ACC112 (cell line): ENCODE measurements around the gene CFAP300.

Experiments
- H2AFZ ChIP-seq: fragments of 200-600 bp; sonication (generic); one replicate; pipeline ENCODE4 v1.6.0; 2017; ENCODE audit warnings: antibody characterized with exemption, low read length; ENCODE audit not compliant: unreplicated experiment
- H3K27ac ChIP-seq: fragments of 200-600 bp; sonication (generic); 2 replicates; pipeline ENCODE4 v1.5.1; 2014; ENCODE audit warnings: low read depth, mild to moderate bottlenecking, antibody characterized with exemption, low read length, moderate library complexity
- H3K27me3 ChIP-seq: fragments of 200-600 bp; sonication (generic); 2 replicates; pipeline ENCODE4 v1.6.1; 2014; ENCODE audit warnings: mild to moderate bottlenecking, antibody characterized with exemption, low read length, moderate library complexity, mixed read lengths; ENCODE audit not compliant: insufficient read depth
- H3K36me3 ChIP-seq: fragments of 200-600 bp; sonication (generic); 2 replicates; pipeline ENCODE4 v1.6.1; 2016; ENCODE audit warnings: mild to moderate bottlenecking, antibody characterized with exemption, low read length, moderate library complexity, mixed read lengths; ENCODE audit not compliant: insufficient read depth
- H3K4me1 ChIP-seq: fragments of 200-600 bp; sonication (generic); one replicate; pipeline ENCODE4 v1.6.1; 2016; ENCODE audit warnings: low read length, mixed read lengths; ENCODE audit not compliant: insufficient read depth, unreplicated experiment, control insufficient read depth
- H3K4me3 ChIP-seq: fragments of 200-600 bp; sonication (generic); 2 replicates; pipeline ENCODE4 v1.5.1; 2014; ENCODE audit warnings: mild to moderate bottlenecking, low read depth, low read length
- H3K79me2 ChIP-seq: fragments of 200-600 bp; sonication (generic); one replicate; pipeline ENCODE4 v1.6.0; 2016; ENCODE audit warnings: low read length; ENCODE audit not compliant: control insufficient read depth, unreplicated experiment, insufficient read depth

Gene CFAP300

GRCh38 chr11:102079625-102080024, 32.4 kb downstream of the CFAP300 start:
- no peak overlapping the region for H3K4me3 ChIP-seq
- H3K79me2 ChIP-seq: no peaks in the 10 kb centered on the region
- H2AFZ ChIP-seq: no peak overlapping the region
- H3K27me3 ChIP-seq: no peaks in the 10 kb centered on the region
- no peaks in the 10 kb centered on the region for H3K4me1 ChIP-seq
- no peak overlapping the region for H3K27ac ChIP-seq
- no peaks in the 10 kb centered on the region for H3K36me3 ChIP-seq

DNA sequence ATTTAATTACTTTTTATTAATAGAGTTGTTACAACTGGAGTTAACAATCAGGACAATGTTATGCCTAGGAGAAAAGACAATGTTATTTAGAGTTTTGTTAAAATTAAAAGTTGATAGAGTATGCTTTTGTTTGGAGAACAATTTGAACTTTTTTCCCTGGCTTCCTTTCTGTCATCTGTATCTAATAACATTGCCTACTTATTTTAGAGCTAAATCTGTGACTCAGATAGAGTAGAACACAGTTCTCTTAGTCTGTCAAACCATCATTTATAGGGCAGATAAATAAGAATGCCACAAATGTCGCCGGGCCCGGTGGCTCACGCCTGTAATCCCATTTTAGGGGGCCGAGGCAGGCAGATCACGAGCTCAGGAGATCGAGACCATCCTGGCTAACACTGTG, 34.1 kb downstream of the CFAP300 start:
- Histone ChIP-seq H3K36me3 (no peaks in the 10 kb centered on the region), H3K4me3 (no peak overlapping the region), H3K27ac (no peak overlapping the region), H3K4me1 (no peaks in the 10 kb centered on the region), H3K79me2 (no peaks in the 10 kb centered on the region), H2AFZ (no peak overlapping the region), H3K27me3 (no peaks in the 10 kb centered on the region)

- Histone ChIP-seq H3K27me3 (no peaks in the 10 kb centered on the region), H3K27ac (no peak overlapping the region), H3K4me1 (no peaks in the 10 kb centered on the region)
Observed at GRCh38 chr11:102085864-102086551, 38.8 kb downstream of the CFAP300 start.

GRCh38 chr11:102097186-102097585, 49.9 kb downstream of the CFAP300 start:
- no peaks in the 10 kb centered on the region for H3K79me2 ChIP-seq
- H3K36me3 ChIP-seq: no peaks in the 10 kb centered on the region
- no peaks in the 10 kb centered on the region for H3K27me3 ChIP-seq
- H3K4me1 ChIP-seq: no peaks in the 10 kb centered on the region
- no peak overlapping the region for H3K27ac ChIP-seq
- no peak overlapping the region for H3K4me3 ChIP-seq
- H2AFZ ChIP-seq: no peak overlapping the region

More at GRCh38 chr11:102085864-102086551, 38.8 kb downstream of the CFAP300 start:
- no peaks in the 10 kb centered on the region for H3K79me2 ChIP-seq
- no peaks in the 10 kb centered on the region for H3K36me3 ChIP-seq
- H3K4me3 ChIP-seq: no peak overlapping the region
- no peak overlapping the region for H2AFZ ChIP-seq

DNA sequence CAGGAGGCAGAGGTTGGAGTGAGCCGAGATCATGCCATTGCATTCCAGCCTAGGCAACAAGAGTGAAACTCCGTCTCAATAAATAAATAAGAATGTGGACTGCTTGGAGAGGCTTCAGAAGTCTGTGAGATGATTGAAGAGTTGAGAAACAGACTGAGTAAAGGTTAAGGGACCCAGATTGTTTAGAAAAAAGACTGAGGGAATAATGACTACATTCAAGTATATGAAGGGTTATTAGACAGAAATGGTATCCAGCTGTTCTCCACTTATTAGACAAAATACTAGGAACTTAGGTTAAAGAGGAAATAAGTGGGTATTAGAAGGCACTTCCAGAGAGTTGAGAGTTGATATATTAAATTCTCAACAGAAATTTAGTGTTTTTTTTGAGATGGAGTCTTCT, 52.5 kb downstream of the CFAP300 start:
- Histone ChIP-seq H3K27ac (no peak overlapping the region), H3K4me3 (no peak overlapping the region), H3K79me2 (no peaks in the 10 kb centered on the region), H3K27me3 (no peaks in the 10 kb centered on the region), H2AFZ (no peak overlapping the region), H3K36me3 (no peaks in the 10 kb centered on the region), H3K4me1 (no peaks in the 10 kb centered on the region)

GRCh38 chr11:102108734-102109440, 61.6 kb downstream of the CFAP300 start:
- 0 out of 2 replicates have a peak overlapping the region, but pooled peaks have one; percentile 98 for H3K27ac ChIP-seq
- peak overlapping the region; percentile 86 for H2AFZ ChIP-seq
- H3K36me3 ChIP-seq: no peaks in the 10 kb centered on the region
- H3K4me3 ChIP-seq: peak overlapping the region; percentile 96
- H3K27me3 ChIP-seq: no peaks in the 10 kb centered on the region
- peaks cover 17% of the 10 kb centered on the region for H3K4me1 ChIP-seq
- peaks cover 35% of the 10 kb centered on the region for H3K79me2 ChIP-seq

DNA sequence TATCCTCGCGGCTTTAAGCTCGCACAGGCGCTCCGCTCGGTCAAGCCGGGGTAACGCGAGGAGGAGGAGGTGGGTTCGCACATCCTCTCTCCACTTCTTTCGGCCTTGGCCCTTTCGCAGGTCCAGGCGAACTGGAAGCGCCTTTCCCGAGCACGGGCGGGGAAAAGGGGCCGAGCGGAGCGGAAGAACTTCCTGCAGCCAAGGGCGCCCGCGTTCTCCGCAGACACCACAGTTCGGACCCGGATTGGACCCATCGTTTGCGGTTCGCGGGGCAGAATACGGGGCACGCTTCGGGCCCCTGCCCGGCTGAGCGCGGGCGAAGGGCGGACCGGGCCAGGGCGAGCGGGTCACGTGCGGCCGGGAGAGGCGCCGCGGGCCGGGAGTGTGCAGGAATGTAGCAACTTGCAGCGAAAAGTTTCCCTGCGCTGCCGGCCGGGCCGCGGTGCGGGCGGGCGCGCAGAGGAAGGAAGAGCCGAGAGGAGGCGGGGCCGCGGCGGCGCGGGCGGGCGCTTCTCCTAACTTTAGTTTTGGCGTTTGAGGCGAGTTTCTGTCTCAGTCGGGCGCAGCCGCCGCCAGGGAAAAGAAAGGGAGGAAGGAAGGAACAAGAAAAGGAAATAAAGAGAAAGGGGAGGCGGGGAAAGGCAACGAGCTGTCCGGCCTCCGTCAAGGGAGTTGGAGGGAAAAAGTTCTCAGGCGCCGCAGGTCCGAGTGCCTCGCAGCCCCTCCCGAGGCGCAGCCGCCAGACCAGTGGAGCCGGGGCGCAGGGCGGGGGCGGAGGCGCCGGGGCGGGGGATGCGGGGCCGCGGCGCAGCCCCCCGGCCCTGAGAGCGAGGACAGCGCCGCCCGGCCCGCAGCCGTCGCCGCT, 62.9 kb downstream of the CFAP300 start, which contains the start of gene YAP1:
TSS of gene YAP1 (plus strand) at position 552 of the 865 bp plus-strand sequence. CDS start 402 bp downstream, outside the sequence.
- Histone ChIP-seq H2AFZ (peak within 1 kb of the TSS; percentile 86), H3K27me3 (no peaks in the 10 kb centered on the region), H3K4me3 (peak within 1 kb of the TSS; percentile 96), H3K27ac (peak within 1 kb of the TSS; percentile 98), H3K4me1 (peaks cover 29% of the 10 kb centered on the region), H3K36me3 (peaks cover 7% of the 10 kb centered on the region), H3K79me2 (peaks cover 48% of the 10 kb centered on the region)

DNA sequence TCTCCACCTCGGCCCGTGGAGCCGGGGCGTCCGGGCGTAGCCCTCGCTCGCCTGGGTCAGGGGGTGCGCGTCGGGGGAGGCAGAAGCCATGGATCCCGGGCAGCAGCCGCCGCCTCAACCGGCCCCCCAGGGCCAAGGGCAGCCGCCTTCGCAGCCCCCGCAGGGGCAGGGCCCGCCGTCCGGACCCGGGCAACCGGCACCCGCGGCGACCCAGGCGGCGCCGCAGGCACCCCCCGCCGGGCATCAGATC, 63.4 kb downstream of the CFAP300 start:
- Histone ChIP-seq H3K4me1 (peaks cover 34% of the 10 kb centered on the region), H3K27me3 (no peaks in the 10 kb centered on the region), H3K27ac (peak overlapping the region; percentile 98), H3K36me3 (peaks cover 9% of the 10 kb centered on the region), H3K79me2 (peaks cover 53% of the 10 kb centered on the region), H2AFZ (peak overlapping the region; percentile 62), H3K4me3 (peak overlapping the region; percentile 96)

DNA sequence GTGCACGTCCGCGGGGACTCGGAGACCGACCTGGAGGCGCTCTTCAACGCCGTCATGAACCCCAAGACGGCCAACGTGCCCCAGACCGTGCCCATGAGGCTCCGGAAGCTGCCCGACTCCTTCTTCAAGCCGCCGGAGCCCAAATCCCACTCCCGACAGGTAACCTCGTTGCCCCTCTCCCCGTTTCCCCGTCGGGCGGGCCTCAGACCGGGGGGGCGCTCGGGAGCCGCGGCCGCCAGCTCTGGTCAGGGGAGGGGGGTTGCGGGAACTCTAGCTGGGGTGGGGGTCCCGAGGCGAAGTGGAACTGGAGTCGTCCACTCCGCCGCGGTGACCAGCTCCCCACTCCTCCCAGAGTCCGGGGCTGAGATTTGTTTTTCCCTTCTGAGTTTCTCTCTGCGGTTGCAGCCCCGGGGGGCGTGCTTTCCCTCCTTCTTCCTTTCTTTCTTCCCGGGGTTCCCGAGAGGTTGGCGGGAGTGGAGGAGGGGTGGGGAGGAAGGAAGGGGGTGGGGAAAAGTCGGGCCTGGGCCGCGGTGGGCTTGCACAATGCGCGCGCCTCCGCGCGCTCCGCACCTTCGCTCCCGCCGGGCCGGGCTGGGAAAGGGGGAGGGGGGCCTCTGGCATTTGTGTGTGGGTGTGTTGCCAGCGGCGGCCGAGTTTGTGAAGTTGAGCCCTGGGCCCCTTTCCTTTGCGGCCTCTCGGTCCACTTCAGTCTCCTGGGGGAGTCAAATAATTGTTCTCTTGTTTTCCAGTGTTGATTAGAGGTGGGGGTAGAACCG, 64.0 kb downstream of the CFAP300 start:
- peaks cover 58% of the 10 kb centered on the region for H3K79me2 ChIP-seq
- peak overlapping the region; percentile 83 for H2AFZ ChIP-seq
- H3K36me3 ChIP-seq: peaks cover 9% of the 10 kb centered on the region
- H3K27ac ChIP-seq: peak overlapping the region; percentile 98
- H3K27me3 ChIP-seq: no peaks in the 10 kb centered on the region
- H3K4me3 ChIP-seq: peak overlapping the region; percentile 96
- H3K4me1 ChIP-seq: peaks cover 39% of the 10 kb centered on the region
